ENCODE results near the gene ZNF354B. TPM values are rescaled to one million over a fixed set of nuclear protein-coding genes. Genes with fewer than 3 reads are reported as not detected.
"Not testable (repeated sequence)": the region's sequence is repeated elsewhere in the genome, so short reads cannot be mapped to it uniquely, and the experiment has no call there.

ZNF354B gene
- total RNA-seq, 1 experiment from 2014 or later, result 26.2 TPM

DNA sequence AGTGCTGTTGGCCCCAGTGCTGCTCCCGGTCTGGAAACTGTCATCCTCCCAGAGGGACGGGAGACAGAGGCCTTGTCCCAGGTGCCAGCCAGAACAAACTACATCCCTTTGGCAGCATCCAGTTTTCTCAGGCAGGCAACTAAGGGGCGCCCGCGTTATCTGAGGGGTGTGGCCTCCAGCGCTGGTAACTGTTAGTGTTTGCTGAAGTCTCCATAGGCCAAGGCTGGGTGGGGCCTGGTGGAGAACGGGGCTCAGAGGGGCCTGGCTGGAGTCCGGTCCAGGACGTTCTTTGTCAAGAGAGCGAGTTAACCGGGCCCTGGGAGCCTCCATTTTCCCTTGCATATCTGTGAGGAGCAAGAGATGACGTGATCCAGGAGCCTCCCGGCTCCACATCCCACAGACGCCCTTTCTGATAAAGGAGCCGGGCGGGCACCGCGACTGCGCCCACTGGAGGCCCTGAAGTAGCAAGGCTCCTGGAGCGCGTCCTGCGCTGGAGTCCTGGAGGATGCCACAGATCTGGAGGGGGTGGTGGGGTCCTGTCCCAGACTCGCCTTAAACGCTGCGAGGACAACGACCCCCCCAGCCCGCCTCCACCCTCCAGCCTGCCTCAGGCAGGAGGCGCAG is 20.9 kb upstream of the ZNF354B start:
- not testable (repeated sequence) for H3K4me1 Mint-ChIP-seq
- ATAC-seq, result peak; percentile 74

DNA sequence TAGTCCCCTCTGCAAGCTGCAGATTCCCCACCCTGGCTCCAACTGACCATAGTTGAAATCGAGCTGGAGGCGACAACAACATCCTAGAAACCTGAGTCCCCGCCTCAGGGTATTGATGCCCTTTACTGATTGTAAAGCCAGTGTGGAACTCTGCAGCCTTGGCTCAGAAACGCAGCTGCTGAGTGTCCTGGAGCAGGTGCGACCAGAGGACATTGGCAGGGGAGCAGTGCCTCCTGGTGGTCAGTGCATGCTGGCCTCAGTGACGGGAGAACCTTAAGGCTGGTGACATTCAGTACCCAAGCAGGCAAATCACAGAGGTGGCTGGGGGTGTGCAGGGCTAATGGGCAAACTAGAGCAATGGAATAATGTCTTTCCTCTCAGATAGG is 20.4 kb upstream of the ZNF354B start:
- H3K27me3 Mint-ChIP-seq (ENCODE audit: low read depth), result no peaks in the 10 kb centered on the region; the same call in 1 of the 2 replicates
- CTCF ChIA-PET, result interaction anchor here (0.7 to 2.1 kb wide), 10 partner anchors 10 to 247 kb away, joined by 3 to 15 read pairs (median 4); partner anchors contain the start of genes ZNF354A and ZNF354B

More for the DNA sequence above, 20.9 kb upstream of the ZNF354B start:
- peak; percentile 47 for DNase-seq (ENCODE audit: low spot score)
- H3K27me3 Mint-ChIP-seq (ENCODE audit: low read depth); H3K36me3 Mint-ChIP-seq; POLR2A ChIA-PET; H3K27ac Mint-ChIP-seq; H3K9me3 Mint-ChIP-seq: not testable (repeated sequence)
- CTCF ChIA-PET, result interaction anchor here (0.7 to 2.1 kb wide), 10 partner anchors 10 to 246 kb away, joined by 3 to 15 read pairs (median 4); partner anchors contain the start of genes ZNF354A and ZNF354B
- TF ChIP-seq KAT7 (CRISPR knock-in tag; IDR thresholded peaks at IDR 0.05; ENCODE audit: borderline replicate concordance), result peak; percentile 43; the same call in 1 of the 2 replicates
- H3K4me3 Mint-ChIP-seq, result peak overlapping the region; percentile 66

DNA sequence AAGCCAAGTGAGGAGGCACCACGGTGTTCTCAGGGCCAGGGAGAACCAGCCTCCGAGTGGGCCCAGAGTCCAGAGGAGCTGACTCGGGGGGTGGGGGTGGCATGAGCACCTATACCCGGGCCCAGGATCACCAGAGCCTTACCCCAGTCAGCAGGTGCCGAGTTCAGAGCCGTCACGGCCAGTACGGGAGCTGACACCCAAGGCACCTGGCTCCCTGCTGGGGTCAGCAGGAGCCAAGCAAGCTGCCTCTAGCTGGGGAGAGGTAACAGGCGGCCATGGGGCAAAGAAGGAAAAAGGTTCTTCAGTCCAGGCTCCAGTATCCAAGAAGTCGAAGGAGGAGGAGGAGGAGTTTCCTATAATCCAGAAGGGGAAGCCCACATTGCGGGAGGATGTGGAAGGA is 19.4 kb upstream of the ZNF354B start:
- H3K9me3 Mint-ChIP-seq; H3K4me1 Mint-ChIP-seq; H3K36me3 Mint-ChIP-seq; ATAC-seq; DNase-seq (ENCODE audit: low spot score); H3K27ac Mint-ChIP-seq; H3K27me3 Mint-ChIP-seq (ENCODE audit: low read depth); H3K4me3 Mint-ChIP-seq: not testable (repeated sequence)
- CTCF ChIA-PET, result interaction anchor here (0.6 to 2.1 kb wide), 4 partner anchors 47 to 536 kb away, joined by 3 to 13 read pairs (median 5); partner anchors contain the start of gene ZNF354A
- POLR2A ChIA-PET, result interaction anchor here (0.5 kb wide), 1 partner anchor 51 kb away, joined by 3 read pairs; no protein-coding TSS in a partner anchor

More for the DNA sequence above, 20.4 kb upstream of the ZNF354B start:
- Mint-ChIP-seq H3K4me1 (peaks cover 6% of the 10 kb centered on the region), H3K36me3 (no peaks in the 10 kb centered on the region), H3K27ac (no peak overlapping the region), H3K4me3 (peak overlapping the region; percentile 66), H3K9me3 (peaks cover 5% of the 10 kb centered on the region; the same call in 1 of the 2 replicates)
- POLR2A ChIA-PET, result interaction anchor here (0.6 kb wide), 1 partner anchor 38 kb away, joined by 4 read pairs; no protein-coding TSS in a partner anchor
- ATAC-seq, result peak; percentile 95
- no peak for TF ChIP-seq FOXK1 (CRISPR knock-in tag; IDR thresholded peaks at IDR 0.05)
- TF ChIP-seq, protein P1, sequence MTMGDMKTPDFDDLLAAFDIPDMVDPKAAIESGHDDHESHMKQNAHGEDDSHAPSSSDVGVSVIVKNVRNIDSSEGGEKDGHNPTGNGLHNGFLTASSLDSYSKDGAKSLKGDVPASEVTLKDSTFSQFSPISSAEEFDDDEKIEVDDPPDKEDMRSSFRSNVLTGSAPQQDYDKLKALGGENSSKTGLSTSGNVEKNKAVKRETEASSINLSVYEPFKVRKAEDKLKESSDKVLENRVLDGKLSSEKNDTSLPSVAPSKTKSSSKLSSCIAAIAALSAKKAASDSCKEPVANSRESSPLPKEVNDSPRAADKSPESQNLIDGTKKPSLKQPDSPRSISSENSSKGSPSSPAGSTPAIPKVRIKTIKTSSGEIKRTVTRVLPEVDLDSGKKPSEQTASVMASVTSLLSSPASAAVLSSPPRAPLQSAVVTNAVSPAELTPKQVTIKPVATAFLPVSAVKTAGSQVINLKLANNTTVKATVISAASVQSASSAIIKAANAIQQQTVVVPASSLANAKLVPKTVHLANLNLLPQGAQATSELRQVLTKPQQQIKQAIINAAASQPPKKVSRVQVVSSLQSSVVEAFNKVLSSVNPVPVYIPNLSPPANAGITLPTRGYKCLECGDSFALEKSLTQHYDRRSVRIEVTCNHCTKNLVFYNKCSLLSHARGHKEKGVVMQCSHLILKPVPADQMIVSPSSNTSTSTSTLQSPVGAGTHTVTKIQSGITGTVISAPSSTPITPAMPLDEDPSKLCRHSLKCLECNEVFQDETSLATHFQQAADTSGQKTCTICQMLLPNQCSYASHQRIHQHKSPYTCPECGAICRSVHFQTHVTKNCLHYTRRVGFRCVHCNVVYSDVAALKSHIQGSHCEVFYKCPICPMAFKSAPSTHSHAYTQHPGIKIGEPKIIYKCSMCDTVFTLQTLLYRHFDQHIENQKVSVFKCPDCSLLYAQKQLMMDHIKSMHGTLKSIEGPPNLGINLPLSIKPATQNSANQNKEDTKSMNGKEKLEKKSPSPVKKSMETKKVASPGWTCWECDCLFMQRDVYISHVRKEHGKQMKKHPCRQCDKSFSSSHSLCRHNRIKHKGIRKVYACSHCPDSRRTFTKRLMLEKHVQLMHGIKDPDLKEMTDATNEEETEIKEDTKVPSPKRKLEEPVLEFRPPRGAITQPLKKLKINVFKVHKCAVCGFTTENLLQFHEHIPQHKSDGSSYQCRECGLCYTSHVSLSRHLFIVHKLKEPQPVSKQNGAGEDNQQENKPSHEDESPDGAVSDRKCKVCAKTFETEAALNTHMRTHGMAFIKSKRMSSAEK (CRISPR knock-in tag; IDR thresholded peaks at IDR 0.05; ENCODE audit: borderline replicate concordance), result no peak
- TF ChIP-seq, protein P2, sequence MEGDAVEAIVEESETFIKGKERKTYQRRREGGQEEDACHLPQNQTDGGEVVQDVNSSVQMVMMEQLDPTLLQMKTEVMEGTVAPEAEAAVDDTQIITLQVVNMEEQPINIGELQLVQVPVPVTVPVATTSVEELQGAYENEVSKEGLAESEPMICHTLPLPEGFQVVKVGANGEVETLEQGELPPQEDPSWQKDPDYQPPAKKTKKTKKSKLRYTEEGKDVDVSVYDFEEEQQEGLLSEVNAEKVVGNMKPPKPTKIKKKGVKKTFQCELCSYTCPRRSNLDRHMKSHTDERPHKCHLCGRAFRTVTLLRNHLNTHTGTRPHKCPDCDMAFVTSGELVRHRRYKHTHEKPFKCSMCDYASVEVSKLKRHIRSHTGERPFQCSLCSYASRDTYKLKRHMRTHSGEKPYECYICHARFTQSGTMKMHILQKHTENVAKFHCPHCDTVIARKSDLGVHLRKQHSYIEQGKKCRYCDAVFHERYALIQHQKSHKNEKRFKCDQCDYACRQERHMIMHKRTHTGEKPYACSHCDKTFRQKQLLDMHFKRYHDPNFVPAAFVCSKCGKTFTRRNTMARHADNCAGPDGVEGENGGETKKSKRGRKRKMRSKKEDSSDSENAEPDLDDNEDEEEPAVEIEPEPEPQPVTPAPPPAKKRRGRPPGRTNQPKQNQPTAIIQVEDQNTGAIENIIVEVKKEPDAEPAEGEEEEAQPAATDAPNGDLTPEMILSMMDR (IDR thresholded peaks at IDR 0.05), result peak; percentile 85
- TF ChIP-seq, protein P3, sequence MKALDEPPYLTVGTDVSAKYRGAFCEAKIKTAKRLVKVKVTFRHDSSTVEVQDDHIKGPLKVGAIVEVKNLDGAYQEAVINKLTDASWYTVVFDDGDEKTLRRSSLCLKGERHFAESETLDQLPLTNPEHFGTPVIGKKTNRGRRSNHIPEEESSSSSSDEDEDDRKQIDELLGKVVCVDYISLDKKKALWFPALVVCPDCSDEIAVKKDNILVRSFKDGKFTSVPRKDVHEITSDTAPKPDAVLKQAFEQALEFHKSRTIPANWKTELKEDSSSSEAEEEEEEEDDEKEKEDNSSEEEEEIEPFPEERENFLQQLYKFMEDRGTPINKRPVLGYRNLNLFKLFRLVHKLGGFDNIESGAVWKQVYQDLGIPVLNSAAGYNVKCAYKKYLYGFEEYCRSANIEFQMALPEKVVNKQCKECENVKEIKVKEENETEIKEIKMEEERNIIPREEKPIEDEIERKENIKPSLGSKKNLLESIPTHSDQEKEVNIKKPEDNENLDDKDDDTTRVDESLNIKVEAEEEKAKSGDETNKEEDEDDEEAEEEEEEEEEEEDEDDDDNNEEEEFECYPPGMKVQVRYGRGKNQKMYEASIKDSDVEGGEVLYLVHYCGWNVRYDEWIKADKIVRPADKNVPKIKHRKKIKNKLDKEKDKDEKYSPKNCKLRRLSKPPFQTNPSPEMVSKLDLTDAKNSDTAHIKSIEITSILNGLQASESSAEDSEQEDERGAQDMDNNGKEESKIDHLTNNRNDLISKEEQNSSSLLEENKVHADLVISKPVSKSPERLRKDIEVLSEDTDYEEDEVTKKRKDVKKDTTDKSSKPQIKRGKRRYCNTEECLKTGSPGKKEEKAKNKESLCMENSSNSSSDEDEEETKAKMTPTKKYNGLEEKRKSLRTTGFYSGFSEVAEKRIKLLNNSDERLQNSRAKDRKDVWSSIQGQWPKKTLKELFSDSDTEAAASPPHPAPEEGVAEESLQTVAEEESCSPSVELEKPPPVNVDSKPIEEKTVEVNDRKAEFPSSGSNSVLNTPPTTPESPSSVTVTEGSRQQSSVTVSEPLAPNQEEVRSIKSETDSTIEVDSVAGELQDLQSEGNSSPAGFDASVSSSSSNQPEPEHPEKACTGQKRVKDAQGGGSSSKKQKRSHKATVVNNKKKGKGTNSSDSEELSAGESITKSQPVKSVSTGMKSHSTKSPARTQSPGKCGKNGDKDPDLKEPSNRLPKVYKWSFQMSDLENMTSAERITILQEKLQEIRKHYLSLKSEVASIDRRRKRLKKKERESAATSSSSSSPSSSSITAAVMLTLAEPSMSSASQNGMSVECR (CRISPR knock-in tag; IDR thresholded peaks at IDR 0.05; ENCODE audit: borderline replicate concordance), result no peak
- DNase-seq (ENCODE audit: low spot score), result peak; percentile 90

DNA sequence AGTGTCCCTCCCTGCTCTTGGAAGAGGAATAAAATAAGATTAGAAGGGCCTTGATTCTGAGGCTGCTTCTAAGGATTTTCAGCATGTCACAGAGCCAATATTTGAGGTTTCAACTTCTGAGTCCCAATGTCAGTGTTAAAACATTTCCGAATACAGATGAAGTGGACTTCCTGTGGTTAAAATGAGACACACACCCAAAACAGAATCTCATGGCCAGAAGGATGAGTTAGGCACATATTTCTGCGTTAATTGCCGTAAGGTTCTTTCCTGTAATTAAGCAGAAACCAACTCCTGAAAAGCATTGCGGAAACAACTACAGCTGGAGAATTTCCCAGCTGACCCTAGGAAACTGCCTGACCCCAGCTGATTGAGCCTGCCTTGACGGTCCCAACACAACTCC is 10.4 kb upstream of the ZNF354B start:
- H3K27me3 Mint-ChIP-seq (ENCODE audit: low read depth), result peaks cover 5% of the 10 kb centered on the region; the same call in 1 of the 2 replicates
- H3K4me1 Mint-ChIP-seq, result peaks cover 3% of the 10 kb centered on the region
- peaks cover 4% of the 10 kb centered on the region for H3K9me3 Mint-ChIP-seq
- no peak for DNase-seq (ENCODE audit: low spot score)
- ATAC-seq, result no peak
- CTCF ChIA-PET, result no interaction called here
- H3K36me3 Mint-ChIP-seq, result no peaks in the 10 kb centered on the region
- POLR2A ChIA-PET, result no interaction called here
- H3K4me3 Mint-ChIP-seq, result no peak overlapping the region
- no peak overlapping the region for H3K27ac Mint-ChIP-seq
- no peak for TF ChIP-seq MYBL2 (CRISPR knock-in tag; IDR thresholded peaks at IDR 0.05)
- TF ChIP-seq, protein P4, sequence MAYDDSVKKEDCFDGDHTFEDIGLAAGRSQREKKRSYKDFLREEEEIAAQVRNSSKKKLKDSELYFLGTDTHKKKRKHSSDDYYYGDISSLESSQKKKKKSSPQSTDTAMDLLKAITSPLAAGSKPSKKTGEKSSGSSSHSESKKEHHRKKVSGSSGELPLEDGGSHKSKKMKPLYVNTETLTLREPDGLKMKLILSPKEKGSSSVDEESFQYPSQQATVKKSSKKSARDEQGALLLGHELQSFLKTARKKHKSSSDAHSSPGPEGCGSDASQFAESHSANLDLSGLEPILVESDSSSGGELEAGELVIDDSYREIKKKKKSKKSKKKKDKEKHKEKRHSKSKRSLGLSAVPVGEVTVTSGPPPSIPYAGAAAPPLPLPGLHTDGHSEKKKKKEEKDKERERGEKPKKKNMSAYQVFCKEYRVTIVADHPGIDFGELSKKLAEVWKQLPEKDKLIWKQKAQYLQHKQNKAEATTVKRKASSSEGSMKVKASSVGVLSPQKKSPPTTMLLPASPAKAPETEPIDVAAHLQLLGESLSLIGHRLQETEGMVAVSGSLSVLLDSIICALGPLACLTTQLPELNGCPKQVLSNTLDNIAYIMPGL (CRISPR knock-in tag; IDR thresholded peaks at IDR 0.05), result no peak
- TF ChIP-seq NFYB (CRISPR knock-in tag; conservative IDR thresholded peaks at IDR 0.05; ENCODE audit: low read depth), result no peak
- TF ChIP-seq, protein P2 (IDR thresholded peaks at IDR 0.05), result no peak
- TF ChIP-seq ZNF396 (CRISPR knock-in tag; IDR thresholded peaks at IDR 0.05; ENCODE audit: borderline replicate concordance), result no peak
- TF ChIP-seq, protein P5, sequence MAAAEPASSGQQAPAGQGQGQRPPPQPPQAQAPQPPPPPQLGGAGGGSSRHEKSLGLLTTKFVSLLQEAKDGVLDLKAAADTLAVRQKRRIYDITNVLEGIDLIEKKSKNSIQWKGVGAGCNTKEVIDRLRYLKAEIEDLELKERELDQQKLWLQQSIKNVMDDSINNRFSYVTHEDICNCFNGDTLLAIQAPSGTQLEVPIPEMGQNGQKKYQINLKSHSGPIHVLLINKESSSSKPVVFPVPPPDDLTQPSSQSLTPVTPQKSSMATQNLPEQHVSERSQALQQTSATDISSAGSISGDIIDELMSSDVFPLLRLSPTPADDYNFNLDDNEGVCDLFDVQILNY (CRISPR knock-in tag; IDR thresholded peaks at IDR 0.05), result no peak
